HepG2 (cell line): ENCODE measurements around the gene CDH1. TPM values are rescaled to one million over a fixed set of nuclear protein-coding genes. Genes with fewer than 3 reads are reported as not detected.

Experiments used
- BRCA1 ChIP-seq: sonication (generic); formaldehyde crosslinking; IDR thresholded peaks from 2 replicates; pipeline ENCODE4 v1.4.0; 2020; ENCODE audit warnings: missing genetic modification reagents
- FOXA3 ChIP-seq: IDR thresholded peaks from 2 replicates; pipeline ENCODE4 v1.6.1; 2016; ENCODE audit warnings: missing genetic modification reagents, missing compliant biosample characterization
- GABPA ChIP-seq, 2 experiments: IDR thresholded peaks; 2 replicates each; pipeline ENCODE4 v1.6.1; 2011 to 2016; ENCODE audit warnings: low read depth in 2 of 2, low read length in 1 of 2, missing biosample characterization in 1 of 2, missing genetic modification characterization in 1 of 2
- HMGXB3 ChIP-seq: sonication (generic); formaldehyde crosslinking; IDR thresholded peaks from 2 replicates; pipeline ENCODE4 v1.4.0; 2020; ENCODE audit warnings: missing genetic modification reagents, borderline replicate concordance
- MBNL3 ChIP-seq: fragments of 250-450 bp; sonication (Bioruptor Pico); conservative IDR thresholded peaks from 2 replicates; pipeline ENCODE4 v1.8.0; 2022; ENCODE audit warnings: mild to moderate bottlenecking, inconsistent platforms
- NBN ChIP-seq: fragments of 450-650 bp; conservative IDR thresholded peaks from 2 replicates; pipeline ENCODE4 v1.6.1; 2017
- NR2F6 ChIP-seq, 2 experiments: IDR thresholded peaks; 2 replicates each; pipeline ENCODE4 v1.6.1; 2016; ENCODE audit warnings: antibody characterized with exemption in 1 of 2, mild to moderate bottlenecking in 1 of 2
- SPEN ChIP-seq: sonication (generic); formaldehyde crosslinking; IDR thresholded peaks from 2 replicates; pipeline ENCODE4 v1.5.1; 2020; ENCODE audit warnings: low read depth, mild to moderate bottlenecking, missing genetic modification reagents
- THYN1 ChIP-seq: sonication (generic); formaldehyde crosslinking; IDR thresholded peaks from 2 replicates; pipeline ENCODE4 v1.8.1; 2023; ENCODE audit warnings: low read depth, mild to moderate bottlenecking, moderate library complexity, missing genetic modification reagents, borderline replicate concordance
- YY1 ChIP-seq: IDR thresholded peaks from 2 replicates; pipeline ENCODE4 v1.6.1; 2011; ENCODE audit warnings: low read length, low read depth, moderate library complexity, mild to moderate bottlenecking; ENCODE audit not compliant: insufficient read depth, insufficient replicate concordance
- ZBTB7B ChIP-seq: sonication (generic); formaldehyde crosslinking; IDR thresholded peaks from 2 replicates; pipeline ENCODE4 v1.4.0; 2020; ENCODE audit warnings: missing genetic modification reagents
- ZFP62 ChIP-seq: sonication (generic); formaldehyde crosslinking; IDR thresholded peaks from 2 replicates; pipeline ENCODE4 v1.4.0; 2020; ENCODE audit warnings: missing genetic modification reagents
- ZFP82 ChIP-seq: sonication (generic); formaldehyde crosslinking; IDR thresholded peaks from 2 replicates; pipeline ENCODE4 v1.5.1; 2020; ENCODE audit warnings: mild to moderate bottlenecking, missing genetic modification reagents, borderline replicate concordance
- ZFX ChIP-seq: sonication (generic); formaldehyde crosslinking; IDR thresholded peaks from 2 replicates; pipeline ENCODE4 v1.4.0; 2020; ENCODE audit warnings: mild to moderate bottlenecking, low read depth, missing genetic modification reagents, moderate library complexity
- ZNF205 ChIP-seq: IDR thresholded peaks from 2 replicates; pipeline ENCODE4 v1.6.1; 2018; ENCODE audit warnings: missing biosample characterization, missing genetic modification reagents
- ZNF589 ChIP-seq: sonication (generic); formaldehyde crosslinking; conservative IDR thresholded peaks from 2 replicates; pipeline ENCODE4 v1.8.0; 2022; ENCODE audit warnings: mild to moderate bottlenecking, moderate library complexity, missing genetic modification reagents
- ZSCAN20 ChIP-seq: sonication (generic); formaldehyde crosslinking; IDR thresholded peaks from 2 replicates; pipeline ENCODE4 v1.4.0; 2020; ENCODE audit warnings: missing genetic modification reagents, mild to moderate bottlenecking, borderline replicate concordance
- polyA plus RNA-seq, 8 experiments: library from polyadenylated mRNA; depleted of rRNA in 3 of 8; stranded (reverse) in 7 of 8; unstranded in 1 of 8; fragments of >200 nt; fragmentation: Illumina TruSeq in 4 of 8; extraction: Trizol in 4 of 8; gene quantifications; 2 replicates each; pipeline versions ENCODE4 v1.2.1 to v1.2.3, GENCODE V29; 2011 to 2016; ENCODE audit warnings: low read depth in 4 of 8, missing spikeins in 1 of 8, mixed read lengths in 1 of 8; ENCODE audit not compliant: insufficient read depth in 1 of 8
- total RNA-seq, 5 experiments: library from RNA; depleted of rRNA; stranded (reverse); fragments of >200 nt; fragmentation: Illumina TruSeq; extraction: Trizol; gene quantifications; 2 replicates each; pipeline ENCODE4 v1.2.3, GENCODE V29; 2016; ENCODE audit warnings: low read depth in 1 of 5
- TF ChIP-seq, protein P1 (sequence below): sonication (generic); formaldehyde crosslinking; IDR thresholded peaks from 2 replicates; pipeline ENCODE4 v1.5.1; 2020; ENCODE audit warnings: mild to moderate bottlenecking, missing genetic modification reagents, moderate library complexity
- TF ChIP-seq, protein P2 (sequence below): sonication (generic); formaldehyde crosslinking; IDR thresholded peaks from 2 replicates; pipeline ENCODE4 v1.5.0; 2020; ENCODE audit warnings: mild to moderate bottlenecking, missing genetic modification reagents
- TF ChIP-seq, protein P3 (sequence below): sonication (generic); formaldehyde crosslinking; IDR thresholded peaks from 2 replicates; pipeline ENCODE4 v1.4.0; 2020; ENCODE audit warnings: missing genetic modification reagents

The CDH1 gene
- total and polyA plus RNA-seq, 2 of the 13 experiments (the other 11 are each of a cell fraction or from before 2014, with no cell fraction given), result 0.95 to 9.8 TPM

- no peak; the same call in 1 of the 2 replicates for TF ChIP-seq SPEN
- TF ChIP-seq ZNF589, result no peak
- no peak for TF ChIP-seq ZSCAN20 (CRISPR knock-in tag)
- TF ChIP-seq NR2F6 (IDR thresholded peaks at IDR 0.05), result peak; percentile 48
- TF ChIP-seq NR2F6 (CRISPR knock-in tag; IDR thresholded peaks at IDR 0.05), result peak; percentile 64; the same call in 1 of the 2 replicates
- TF ChIP-seq, protein P1, sequence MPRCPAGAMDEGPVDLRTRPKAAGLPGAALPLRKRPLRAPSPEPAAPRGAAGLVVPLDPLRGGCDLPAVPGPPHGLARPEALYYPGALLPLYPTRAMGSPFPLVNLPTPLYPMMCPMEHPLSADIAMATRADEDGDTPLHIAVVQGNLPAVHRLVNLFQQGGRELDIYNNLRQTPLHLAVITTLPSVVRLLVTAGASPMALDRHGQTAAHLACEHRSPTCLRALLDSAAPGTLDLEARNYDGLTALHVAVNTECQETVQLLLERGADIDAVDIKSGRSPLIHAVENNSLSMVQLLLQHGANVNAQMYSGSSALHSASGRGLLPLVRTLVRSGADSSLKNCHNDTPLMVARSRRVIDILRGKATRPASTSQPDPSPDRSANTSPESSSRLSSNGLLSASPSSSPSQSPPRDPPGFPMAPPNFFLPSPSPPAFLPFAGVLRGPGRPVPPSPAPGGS, result no peak
- TF ChIP-seq FOXA3 (CRISPR knock-in tag), result peak; percentile 54
- no peak for TF ChIP-seq BRCA1 (CRISPR knock-in tag)
- TF ChIP-seq HMGXB3, result peak; percentile 47; the same call in 1 of the 2 replicates
- TF ChIP-seq ZNF205 (CRISPR knock-in tag), result 0 out of 2 replicates have a peak, but pooled peaks have one; percentile 20
- TF ChIP-seq THYN1 (CRISPR knock-in tag), result no peak
- TF ChIP-seq ZFP62 (CRISPR knock-in tag), result no peak
- TF ChIP-seq ZFX (CRISPR knock-in tag), result peak; percentile 48; the same call in 1 of the 2 replicates
- no peak for TF ChIP-seq ZFP82 (CRISPR knock-in tag)
- TF ChIP-seq ZBTB7B (CRISPR knock-in tag), result 0 out of 2 replicates have a peak, but pooled peaks have one; percentile 47
- no peak for TF ChIP-seq YY1
- TF ChIP-seq, protein P2, sequence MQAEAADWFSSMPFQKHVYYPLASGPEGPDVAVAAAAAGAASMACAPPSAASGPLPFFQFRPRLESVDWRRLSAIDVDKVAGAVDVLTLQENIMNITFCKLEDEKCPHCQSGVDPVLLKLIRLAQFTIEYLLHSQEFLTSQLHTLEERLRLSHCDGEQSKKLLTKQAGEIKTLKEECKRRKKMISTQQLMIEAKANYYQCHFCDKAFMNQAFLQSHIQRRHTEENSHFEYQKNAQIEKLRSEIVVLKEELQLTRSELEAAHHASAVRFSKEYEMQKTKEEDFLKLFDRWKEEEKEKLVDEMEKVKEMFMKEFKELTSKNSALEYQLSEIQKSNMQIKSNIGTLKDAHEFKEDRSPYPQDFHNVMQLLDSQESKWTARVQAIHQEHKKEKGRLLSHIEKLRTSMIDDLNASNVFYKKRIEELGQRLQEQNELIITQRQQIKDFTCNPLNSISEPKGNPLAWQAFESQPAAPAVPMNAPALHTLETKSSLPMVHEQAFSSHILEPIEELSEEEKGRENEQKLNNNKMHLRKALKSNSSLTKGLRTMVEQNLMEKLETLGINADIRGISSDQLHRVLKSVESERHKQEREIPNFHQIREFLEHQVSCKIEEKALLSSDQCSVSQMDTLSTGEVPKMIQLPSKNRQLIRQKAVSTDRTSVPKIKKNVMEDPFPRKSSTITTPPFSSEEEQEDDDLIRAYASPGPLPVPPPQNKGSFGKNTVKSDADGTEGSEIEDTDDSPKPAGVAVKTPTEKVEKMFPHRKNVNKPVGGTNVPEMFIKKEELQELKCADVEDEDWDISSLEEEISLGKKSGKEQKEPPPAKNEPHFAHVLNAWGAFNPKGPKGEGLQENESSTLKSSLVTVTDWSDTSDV (CRISPR knock-in tag), result no peak
- TF ChIP-seq NBN, result no peak
- TF ChIP-seq, protein P3, sequence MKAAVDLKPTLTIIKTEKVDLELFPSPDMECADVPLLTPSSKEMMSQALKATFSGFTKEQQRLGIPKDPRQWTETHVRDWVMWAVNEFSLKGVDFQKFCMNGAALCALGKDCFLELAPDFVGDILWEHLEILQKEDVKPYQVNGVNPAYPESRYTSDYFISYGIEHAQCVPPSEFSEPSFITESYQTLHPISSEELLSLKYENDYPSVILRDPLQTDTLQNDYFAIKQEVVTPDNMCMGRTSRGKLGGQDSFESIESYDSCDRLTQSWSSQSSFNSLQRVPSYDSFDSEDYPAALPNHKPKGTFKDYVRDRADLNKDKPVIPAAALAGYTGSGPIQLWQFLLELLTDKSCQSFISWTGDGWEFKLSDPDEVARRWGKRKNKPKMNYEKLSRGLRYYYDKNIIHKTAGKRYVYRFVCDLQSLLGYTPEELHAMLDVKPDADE (CRISPR knock-in tag), result no peak
- TF ChIP-seq GABPA (IDR thresholded peaks at IDR 0.05; ENCODE audit: low read depth, low read length), result 0 out of 2 replicates have a peak, but pooled peaks have one; percentile 32
- TF ChIP-seq GABPA (CRISPR knock-in tag; IDR thresholded peaks at IDR 0.05; ENCODE audit: low read depth), result peak; percentile 84
- TF ChIP-seq MBNL3 (CRISPR knock-in tag), result no peak
These were observed 23.7 kb downstream of the CDH1 start (continued) for GRCh38 chr16:68760671-68761275.
